CD4-positive, alpha-beta T cell treated with Interleukin-15 for 1 hour (primary cell): Measurements from ENCODE around the gene CHD6.

Experiments used
- DNase-seq: peaks from one replicate; pipeline ENCODE4 v3.0.0-alpha.2; 2020

CHD6 gene

GRCh38 chr20:41418739-41419293 lies 199.4 kb downstream of the CHD6 start:
- DNase-seq, result no peak

- no peak for DNase-seq
Observed at GRCh38 chr20:41418031-41418430, 200.1 kb downstream of the CHD6 start.

GRCh38 chr20:41415191-41415590 lies 203.0 kb downstream of the CHD6 start:
- no peak for DNase-seq

GRCh38 chr20:41413169-41413568 lies 205.0 kb downstream of the CHD6 start:
- no peak for DNase-seq

GRCh38 chr20:41412324-41413120 lies 205.7 kb downstream of the CHD6 start:
- no peak for DNase-seq

- DNase-seq, result no peak
Observed at GRCh38 chr20:41411391-41411847, 206.8 kb downstream of the CHD6 start.

GRCh38 chr20:41408986-41409385 lies 209.2 kb downstream of the CHD6 start:
- DNase-seq, result no peak

- no peak for DNase-seq
Observed at GRCh38 chr20:41408156-41408794, 209.9 kb downstream of the CHD6 start.

GRCh38 chr20:41407607-41408006 lies 210.6 kb downstream of the CHD6 start:
- no peak for DNase-seq

GRCh38 chr20:41406896-41407444 lies 211.2 kb downstream of the CHD6 start:
- no peak for DNase-seq

- DNase-seq, result no peak
Observed at GRCh38 chr20:41406353-41406752, 211.8 kb downstream of the CHD6 start.

GRCh38 chr20:41405436-41405835 lies 212.7 kb downstream of the CHD6 start:
- no peak for DNase-seq

- no peak for DNase-seq
Observed at GRCh38 chr20:41403604-41404003, 214.6 kb downstream of the CHD6 start.

- DNase-seq, result no peak
Observed at GRCh38 chr20:41398408-41398807, 219.8 kb downstream of the CHD6 start.

GRCh38 chr20:41395667-41396664 lies 222.2 kb downstream of the CHD6 start:
- no peak for DNase-seq

- DNase-seq, result no peak
Observed at GRCh38 chr20:41394931-41395666, 223.1 kb downstream of the CHD6 start.

- DNase-seq, result no peak
Observed at GRCh38 chr20:41394081-41394480, 224.1 kb downstream of the CHD6 start.

- DNase-seq, result no peak
Observed at GRCh38 chr20:41393705-41394066, 224.5 kb downstream of the CHD6 start.

GRCh38 chr20:41392871-41393704 lies 225.1 kb downstream of the CHD6 start:
- no peak for DNase-seq

GRCh38 chr20:41392295-41392694 lies 225.9 kb downstream of the CHD6 start:
- DNase-seq, result no peak

GRCh38 chr20:41391587-41392001 lies 226.6 kb downstream of the CHD6 start:
- no peak for DNase-seq
